ENCODE results near the gene CLEC3B. TPM values are rescaled to one million over a fixed set of nuclear protein-coding genes. Genes with fewer than 3 reads are reported as not detected.
A peak's percentile ranks its signal among the peaks of the same experiment; 100 is the strongest.

Gene CLEC3B
- total RNA-seq, 3 donors from 2014 or later = 14.7 to 24.0 (median 22.2) TPM

DNA sequence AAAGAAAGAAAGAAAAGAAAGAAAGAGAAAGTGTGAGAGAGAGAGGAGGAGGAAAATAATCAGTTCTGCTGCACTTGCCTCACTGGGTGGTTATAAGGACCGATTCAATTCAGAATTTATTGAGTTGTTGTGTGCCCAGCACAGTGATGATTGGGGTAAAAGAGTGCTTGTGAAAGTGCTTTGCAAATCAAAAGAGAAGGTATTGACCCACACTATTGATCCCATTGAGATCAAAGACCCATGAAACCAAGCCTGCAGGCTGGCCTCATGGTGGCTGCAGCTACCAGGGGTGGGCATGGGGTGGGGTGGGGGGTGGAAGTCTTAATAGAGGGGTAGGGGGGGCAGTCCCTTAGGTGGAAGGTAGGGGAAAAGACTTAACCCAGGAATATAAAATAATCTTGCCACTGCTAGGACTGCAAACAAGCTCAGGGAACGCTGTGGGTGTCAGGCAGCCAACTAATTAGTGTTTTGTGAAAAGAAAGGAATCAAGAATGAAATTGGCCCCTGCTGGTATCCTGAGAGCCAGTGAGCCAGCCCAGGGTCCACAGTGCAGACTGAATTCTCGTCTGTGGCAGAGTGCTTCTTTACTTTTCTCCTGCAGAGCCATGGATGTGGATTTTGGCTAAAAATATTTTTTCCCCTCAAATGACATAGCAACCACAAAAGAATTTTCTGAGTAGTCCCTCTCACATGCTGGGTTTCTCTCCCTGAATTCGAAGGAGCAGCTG lies 34.2 kb downstream of the CLEC3B start:
- ATAC-seq = no peak
- TF ChIP-seq, protein P1, sequence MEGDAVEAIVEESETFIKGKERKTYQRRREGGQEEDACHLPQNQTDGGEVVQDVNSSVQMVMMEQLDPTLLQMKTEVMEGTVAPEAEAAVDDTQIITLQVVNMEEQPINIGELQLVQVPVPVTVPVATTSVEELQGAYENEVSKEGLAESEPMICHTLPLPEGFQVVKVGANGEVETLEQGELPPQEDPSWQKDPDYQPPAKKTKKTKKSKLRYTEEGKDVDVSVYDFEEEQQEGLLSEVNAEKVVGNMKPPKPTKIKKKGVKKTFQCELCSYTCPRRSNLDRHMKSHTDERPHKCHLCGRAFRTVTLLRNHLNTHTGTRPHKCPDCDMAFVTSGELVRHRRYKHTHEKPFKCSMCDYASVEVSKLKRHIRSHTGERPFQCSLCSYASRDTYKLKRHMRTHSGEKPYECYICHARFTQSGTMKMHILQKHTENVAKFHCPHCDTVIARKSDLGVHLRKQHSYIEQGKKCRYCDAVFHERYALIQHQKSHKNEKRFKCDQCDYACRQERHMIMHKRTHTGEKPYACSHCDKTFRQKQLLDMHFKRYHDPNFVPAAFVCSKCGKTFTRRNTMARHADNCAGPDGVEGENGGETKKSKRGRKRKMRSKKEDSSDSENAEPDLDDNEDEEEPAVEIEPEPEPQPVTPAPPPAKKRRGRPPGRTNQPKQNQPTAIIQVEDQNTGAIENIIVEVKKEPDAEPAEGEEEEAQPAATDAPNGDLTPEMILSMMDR (IDR thresholded peaks at IDR 0.05) = no peak
- intact Hi-C loops (cut with DNase I, micrococcal nuclease) = no loop called here

DNA sequence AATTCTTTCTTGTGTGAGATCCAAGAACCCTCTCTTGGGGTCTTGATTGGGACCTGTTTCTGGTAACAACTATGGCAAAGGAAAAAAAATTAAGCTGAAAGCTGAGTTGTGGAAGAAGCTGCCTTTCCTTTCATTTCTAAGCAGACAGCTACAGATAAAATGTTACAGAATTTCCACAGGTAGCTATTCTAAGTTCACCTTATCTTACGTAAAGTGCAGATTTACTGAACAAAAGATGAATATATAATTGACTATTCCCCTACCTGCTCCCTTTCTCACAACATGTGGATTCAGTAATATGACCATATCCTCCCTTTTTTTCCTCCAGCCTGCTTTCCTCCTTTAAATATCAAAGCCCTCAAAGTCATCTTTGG lies 36.6 kb downstream of the CLEC3B start:
- Histone ChIP-seq H3K36me3 (ENCODE audit: low read depth) (no peaks in the 10 kb centered on the region), H3K4me1 (ENCODE audit: low read depth) (peaks cover 31% of the 10 kb centered on the region), H3K4me3 (no peak overlapping the region), H3K9me3 (no peaks in the 10 kb centered on the region)
- TF ChIP-seq, protein P1 (IDR thresholded peaks at IDR 0.05) = no peak
- DNase-seq (no peak), ATAC-seq (no peak)
- intact Hi-C loops (cut with DNase I, micrococcal nuclease) = no loop called here

More for the DNA sequence above, 34.2 kb downstream of the CLEC3B start:
- Histone ChIP-seq H3K4me3 (no peak overlapping the region), H3K36me3 (ENCODE audit: low read depth) (no peaks in the 10 kb centered on the region), H3K9me3 (no peaks in the 10 kb centered on the region), H3K4me1 (ENCODE audit: low read depth) (peaks cover 9% of the 10 kb centered on the region)
- no peak for DNase-seq

DNA sequence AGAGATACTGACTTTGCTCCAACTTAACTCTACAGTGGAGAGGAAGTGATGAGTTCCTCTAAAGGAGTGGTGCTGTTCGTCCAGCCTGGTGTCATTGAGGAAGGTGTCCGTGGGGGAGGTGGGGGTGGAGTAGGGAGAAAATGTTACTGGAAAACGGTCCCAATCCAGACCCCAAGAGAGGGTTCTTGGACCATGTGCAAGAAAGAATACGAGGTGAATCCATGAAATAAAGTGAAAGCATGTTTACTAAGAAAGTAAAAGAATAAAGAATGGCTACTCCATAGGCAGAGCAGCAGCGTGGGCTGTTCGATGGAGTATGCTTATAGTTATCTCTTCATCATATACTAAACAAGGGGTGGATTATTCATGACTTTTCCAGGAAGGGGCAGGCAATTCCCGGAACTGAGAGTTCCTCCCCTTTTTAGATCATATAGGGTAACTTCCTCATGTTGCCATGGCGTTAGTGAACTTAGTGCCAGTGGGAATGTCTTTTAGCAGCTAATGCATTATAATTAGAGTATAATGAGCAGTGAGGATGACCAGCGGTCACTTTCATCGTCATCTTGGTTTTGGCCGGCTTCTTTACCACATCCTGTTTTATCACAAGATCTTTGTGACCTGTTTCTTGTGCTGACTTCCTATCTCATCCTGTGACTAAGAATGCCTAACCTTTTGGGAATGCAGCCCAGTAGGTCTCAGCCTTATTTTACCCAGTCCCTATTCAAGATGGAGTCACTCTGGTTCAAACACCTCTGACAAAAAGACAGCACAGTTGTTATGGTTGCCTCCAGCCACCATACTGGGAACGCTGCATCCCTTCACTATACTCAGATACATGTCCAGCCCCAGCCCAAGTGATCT lies 38.6 kb downstream of the CLEC3B start:
- peaks cover 48% of the 10 kb centered on the region for H3K4me1 ChIP-seq (ENCODE audit: low read depth)
- peak in 1 of 3 donors; percentile 25 for DNase-seq
- H3K9me3 ChIP-seq = no peaks in the 10 kb centered on the region
- H3K4me3 ChIP-seq = no peak overlapping the region
- peak; percentile 47 for ATAC-seq
- no peaks in the 10 kb centered on the region for H3K36me3 ChIP-seq (ENCODE audit: low read depth)
- TF ChIP-seq, protein P1 (IDR thresholded peaks at IDR 0.05) = no peak
- intact Hi-C loops (cut with DNase I, micrococcal nuclease) = no loop called here

DNA sequence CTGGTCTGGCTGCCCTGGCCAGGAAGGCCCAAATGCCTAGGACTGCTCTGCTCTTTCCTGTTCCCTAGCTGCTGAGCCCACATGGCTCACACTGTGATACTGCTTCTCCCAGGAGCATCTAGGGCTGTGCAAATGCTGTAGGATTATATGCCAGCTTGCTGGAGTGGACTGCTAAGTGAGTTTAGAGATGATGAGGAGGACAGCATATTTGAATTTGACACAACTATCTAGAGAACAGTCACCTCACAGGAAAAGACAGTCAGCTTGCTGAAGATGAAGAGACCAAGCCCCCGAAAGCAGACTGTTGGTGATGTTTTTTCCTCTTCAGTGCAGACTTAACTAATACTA lies 39.2 kb downstream of the CLEC3B start:
- ATAC-seq (no peak), DNase-seq (no peak)
- Histone ChIP-seq H3K9me3 (no peaks in the 10 kb centered on the region), H3K4me1 (ENCODE audit: low read depth) (peaks cover 49% of the 10 kb centered on the region), H3K4me3 (no peak overlapping the region), H3K36me3 (ENCODE audit: low read depth) (no peaks in the 10 kb centered on the region)
- TF ChIP-seq, protein P1 (IDR thresholded peaks at IDR 0.05) = no peak
- intact Hi-C loops (cut with DNase I, micrococcal nuclease) = no loop called here

DNA sequence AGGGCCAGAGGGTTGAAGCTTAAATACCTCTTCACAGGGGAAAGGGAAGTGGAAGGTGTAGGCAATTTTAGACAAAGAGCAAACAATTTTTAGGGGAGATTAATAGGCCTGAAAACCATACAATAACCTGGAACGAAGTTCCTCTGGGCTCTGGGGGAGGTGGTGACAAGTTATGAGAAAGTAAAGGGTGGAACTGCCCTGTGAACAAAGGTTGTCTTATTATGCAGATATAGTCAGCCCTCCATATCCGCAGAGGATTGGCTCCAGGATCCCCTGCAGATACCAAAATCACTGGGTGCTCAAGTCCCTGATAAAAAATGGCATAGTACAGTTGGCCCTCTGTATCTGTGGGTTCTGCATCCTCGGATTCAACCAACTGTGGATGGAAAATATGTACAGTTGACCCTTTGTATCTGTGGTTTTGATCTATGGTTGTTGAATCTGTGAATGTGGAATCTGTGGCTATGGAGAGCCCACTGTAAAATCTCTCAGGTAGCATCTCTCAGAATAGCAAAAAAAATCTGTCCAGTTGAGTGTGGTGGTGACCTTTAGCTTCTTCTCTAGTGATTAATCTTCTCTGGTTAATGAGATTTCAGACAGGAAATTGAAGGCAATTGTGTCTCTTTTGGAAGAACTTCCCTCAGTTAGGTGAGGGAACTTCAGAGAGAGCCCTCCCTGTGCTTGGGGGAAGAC lies 40.2 kb downstream of the CLEC3B start:
- ATAC-seq = peak; percentile 66

More for the DNA sequence above, 40.2 kb downstream of the CLEC3B start:
- Histone ChIP-seq H3K36me3 (ENCODE audit: low read depth) (no peaks in the 10 kb centered on the region), H3K9me3 (no peaks in the 10 kb centered on the region), H3K4me3 (no peak overlapping the region), H3K4me1 (ENCODE audit: low read depth) (peaks cover 49% of the 10 kb centered on the region)
- peak in 1 of 3 donors; percentile 23 for DNase-seq
- intact Hi-C loops (cut with DNase I, micrococcal nuclease) = no loop called here
- TF ChIP-seq, protein P1 (IDR thresholded peaks at IDR 0.05) = no peak

All from mucosa of descending colon (tissue), 3 donors.